ENCODE measurements around the gene BMAL1.

- TF ChIP-seq CTCF (conservative IDR thresholded peaks at IDR 0.05; ENCODE audit: low read depth, low read length), result no peak
- TF ChIP-seq CHD1 (IDR thresholded peaks at IDR 0.05; ENCODE audit: low read depth, low read length), result no peak
- TF ChIP-seq POLR2A (IDR thresholded peaks at IDR 0.05; ENCODE audit: low read depth, low read length), result no peak
- no peak for TF ChIP-seq FOS (IDR thresholded peaks at IDR 0.05; ENCODE audit: low read depth, low read length)
- TF ChIP-seq RAD21 (IDR thresholded peaks at IDR 0.05; ENCODE audit: low read length), result no peak
- TF ChIP-seq RCOR1 (IDR thresholded peaks at IDR 0.05; ENCODE audit: insufficient replicate concordance, low read length), result no peak
- no peak for TF ChIP-seq MAZ (IDR thresholded peaks at IDR 0.05; ENCODE audit: borderline replicate concordance, low read depth, low read length)
- no peak for TF ChIP-seq MAFK (IDR thresholded peaks at IDR 0.05; ENCODE audit: low read depth, low read length)
- TF ChIP-seq BHLHE40 (IDR thresholded peaks at IDR 0.05; ENCODE audit: low read depth, low read length), result no peak
- no peak for TF ChIP-seq ELK1 (IDR thresholded peaks at IDR 0.05; ENCODE audit: borderline replicate concordance, low read depth, low read length)
- no peak for TF ChIP-seq SMC3 (IDR thresholded peaks at IDR 0.05; ENCODE audit: low read depth, low read length)
- TF ChIP-seq RFX5 (IDR thresholded peaks at IDR 0.05; ENCODE audit: low read depth, low read length), result no peak
- TF ChIP-seq NFE2L2 (IDR thresholded peaks at IDR 0.05; ENCODE audit: low read depth, low read length), result no peak
These were observed 2.6 kb downstream of the BMAL1 start for GRCh38 chr11:13280092-13280722.

All from IMR-90 (cell line).